Effector memory CD8-positive, alpha-beta T cell (primary cell): Measurements from ENCODE around the gene ASMTL.
"Not testable (repeated sequence)": the region's sequence is repeated elsewhere in the genome, so short reads cannot be mapped to it uniquely, and the experiment has no call there.

Source experiments
- ATAC-seq: fragments of 150-1000 bp; cut with Tn5 transposase; replicated peaks from 2 replicates; pipeline ENCODE4 v1.10.0; 2021; ENCODE audit warnings: mild to moderate bottlenecking, moderate library complexity
- DNase-seq, 3 experiments: peaks; one replicate each; pipeline ENCODE4 v3.0.0; 2021
- H3K27ac Mint-ChIP-seq, 2 donors: one replicate each; pipeline ENCODE4 v1.8.0; 2022; ENCODE audit warnings: mild to moderate bottlenecking in 2 of 2, mixed read lengths in 2 of 2, moderate library complexity in 2 of 2
- H3K27me3 Mint-ChIP-seq, 2 donors: one replicate each; pipeline ENCODE4 v1.8.0; 2022; ENCODE audit warnings: mixed read lengths in 2 of 2
- H3K36me3 Mint-ChIP-seq: one replicate; pipeline ENCODE4 v1.8.0; 2022; ENCODE audit warnings: mild to moderate bottlenecking, moderate library complexity, mixed read lengths; ENCODE audit not compliant: insufficient read depth
- H3K4me1 Mint-ChIP-seq, 2 donors: one replicate each; pipeline ENCODE4 v1.8.0; 2022; ENCODE audit warnings: low read depth in 2 of 2, mixed read lengths in 2 of 2
- H3K4me3 Mint-ChIP-seq, 2 donors: one replicate each; pipeline ENCODE4 v1.8.0; 2022; ENCODE audit warnings: mild to moderate bottlenecking in 2 of 2, mixed read lengths in 2 of 2, moderate library complexity in 2 of 2
- H3K9me3 Mint-ChIP-seq, 2 donors: one replicate each; pipeline ENCODE4 v1.8.0; 2022; ENCODE audit warnings: mixed read lengths in 2 of 2

Gene ASMTL

DNA sequence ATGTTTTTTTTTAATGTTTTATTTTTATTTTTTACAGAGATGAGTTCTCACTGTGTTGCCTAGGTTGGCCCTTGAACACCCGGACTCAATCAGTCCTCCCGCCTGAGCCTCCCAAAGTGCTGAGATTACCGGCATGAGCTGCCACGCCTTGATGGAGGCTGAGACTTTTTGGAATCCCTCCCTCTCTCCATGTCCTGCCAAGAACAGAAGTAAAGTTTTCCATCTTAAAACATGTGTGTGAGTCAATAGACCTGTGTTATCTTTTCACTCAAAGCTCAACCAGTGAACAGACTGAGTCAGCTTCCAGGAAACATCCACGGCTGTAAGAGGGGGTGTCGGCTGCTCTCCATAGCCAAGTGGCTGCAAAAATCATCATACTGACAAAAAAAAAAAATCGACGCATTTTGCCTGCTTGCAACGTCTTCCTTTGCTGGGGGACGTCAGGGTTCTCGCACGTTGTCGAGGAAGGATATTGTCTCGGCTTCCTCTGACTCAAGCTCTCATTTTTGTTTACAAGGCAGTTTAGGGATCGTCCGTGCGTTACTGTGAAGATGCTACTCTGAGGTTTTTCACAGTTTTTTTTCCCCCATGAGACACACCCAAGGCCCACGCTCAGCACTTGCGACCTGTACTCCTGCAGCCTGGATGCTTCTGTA lies 10.0 kb upstream of the ASMTL start:
- H3K27me3 Mint-ChIP-seq = no peaks in the 10 kb centered on the region
- ATAC-seq (peak; percentile 79), DNase-seq (peak; percentile 72 to 84 (median 75))
- H3K27ac Mint-ChIP-seq = peak overlapping the region; percentile 96 to 99
- peaks cover 56% of the 10 kb centered on the region for H3K36me3 Mint-ChIP-seq
- peak overlapping the region; percentile 91 to 95 for H3K4me3 Mint-ChIP-seq
- H3K4me1 Mint-ChIP-seq = peaks cover 44 to 60% of the 10 kb centered on the region in 2 donors
- H3K9me3 Mint-ChIP-seq = no peaks in the 10 kb centered on the region

DNA sequence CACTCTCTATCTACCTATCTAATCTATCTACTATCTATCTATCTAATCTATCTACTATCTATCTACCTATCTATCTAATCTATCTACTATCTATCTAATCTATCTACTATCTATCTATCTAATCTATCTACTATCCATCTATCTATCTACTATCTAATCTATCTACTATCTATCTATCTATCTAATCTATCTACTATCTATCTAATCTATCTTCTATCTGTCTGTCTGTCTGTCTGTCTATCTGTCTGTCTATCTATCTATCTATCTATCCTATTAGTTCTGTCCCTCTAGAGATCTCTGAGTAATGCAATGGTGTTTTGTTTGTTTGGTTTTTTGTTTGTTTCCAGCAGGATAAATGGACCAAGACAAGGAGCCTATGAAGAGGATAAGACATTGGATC lies 9.4 kb upstream of the ASMTL start:
- H3K9me3 Mint-ChIP-seq = no peaks in the 10 kb centered on the region
- H3K4me3 Mint-ChIP-seq = peak overlapping the region; percentile 91 to 95
- H3K4me1 Mint-ChIP-seq = peaks cover 39 to 55% of the 10 kb centered on the region in 2 donors
- peaks cover 50% of the 10 kb centered on the region for H3K36me3 Mint-ChIP-seq
- no peak for DNase-seq
- H3K27me3 Mint-ChIP-seq = no peaks in the 10 kb centered on the region
- H3K27ac Mint-ChIP-seq = peak overlapping the region; percentile 96 to 99
- ATAC-seq = no peak

DNA sequence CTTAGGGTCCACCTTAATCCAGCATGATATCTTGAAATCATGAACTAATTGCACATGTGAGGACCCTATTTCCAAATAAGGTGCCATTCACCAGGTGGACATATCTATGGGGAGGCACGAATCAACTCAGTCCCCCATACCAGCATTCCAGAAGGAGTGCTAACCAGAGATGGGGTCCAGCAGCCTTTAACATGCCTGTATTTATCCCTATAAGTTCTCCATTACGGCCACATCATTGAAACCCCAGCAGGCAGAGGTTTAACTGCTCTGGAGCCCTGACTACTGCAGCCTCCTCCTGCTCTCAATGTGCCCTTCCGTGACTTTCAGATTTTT lies 3.2 kb upstream of the ASMTL start:
- no peaks in the 10 kb centered on the region for H3K27me3 Mint-ChIP-seq
- no peak for ATAC-seq
- H3K4me3 Mint-ChIP-seq = no peak overlapping the region
- peaks cover 16 to 19% of the 10 kb centered on the region in 2 donors for H3K4me1 Mint-ChIP-seq
- no peaks in the 10 kb centered on the region for H3K9me3 Mint-ChIP-seq
- H3K36me3 Mint-ChIP-seq = peaks cover 29% of the 10 kb centered on the region
- peak overlapping the region in 1 of 2 donors; percentile 32 for H3K27ac Mint-ChIP-seq
- no peak for DNase-seq

DNA sequence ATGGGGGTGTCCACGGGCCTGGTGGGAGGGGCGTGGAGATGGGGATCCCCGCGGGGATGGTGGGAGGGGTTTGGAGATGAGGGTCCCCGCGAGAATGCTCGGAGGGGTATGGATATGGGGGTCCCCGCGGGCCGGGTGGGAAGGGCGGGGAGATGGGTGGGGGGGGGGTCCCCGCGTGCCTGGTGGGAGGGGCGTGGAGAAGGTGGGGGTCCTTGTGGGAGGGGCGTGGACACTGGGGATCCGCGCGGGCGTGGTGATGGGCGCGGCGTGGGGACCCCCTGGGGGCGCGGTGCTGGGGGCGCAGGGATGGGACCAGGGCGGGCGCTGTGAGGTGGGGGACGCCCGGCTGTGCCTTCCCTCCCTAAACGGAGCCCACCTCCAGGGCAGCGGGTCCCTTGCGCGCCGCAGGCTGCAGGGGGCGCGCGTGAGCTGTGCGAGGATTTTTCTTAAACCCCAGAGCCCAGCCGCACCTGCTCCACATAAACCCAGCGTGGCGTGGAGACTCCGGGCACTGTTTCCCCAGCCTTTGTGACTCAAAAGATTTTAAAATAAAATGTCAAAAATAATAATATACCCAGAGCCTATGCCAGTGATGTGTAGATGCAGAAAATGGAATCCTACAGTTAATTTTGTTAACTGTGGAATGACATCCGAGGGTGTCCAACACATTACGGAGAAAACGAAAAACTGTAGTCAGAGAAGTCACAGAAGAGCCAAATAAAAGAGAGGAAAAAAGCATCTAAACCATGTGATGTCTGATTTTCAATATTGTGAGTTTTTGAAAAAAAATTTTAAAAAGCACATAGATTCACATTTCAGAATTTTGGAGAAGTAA lies 1.5 kb upstream of the ASMTL start:
- DNase-seq (peak; percentile 91 to 98 (median 94)), ATAC-seq (peak; percentile 42)
- no peaks in the 10 kb centered on the region for H3K27me3 Mint-ChIP-seq
- peaks cover 3% of the 10 kb centered on the region in 2 donors for H3K9me3 Mint-ChIP-seq
- H3K4me1 Mint-ChIP-seq = peaks cover 25 to 32% of the 10 kb centered on the region in 2 donors
- peaks cover 36% of the 10 kb centered on the region for H3K36me3 Mint-ChIP-seq
- H3K4me3 Mint-ChIP-seq = peak overlapping the region; percentile 22 to 42
- H3K27ac Mint-ChIP-seq = peak overlapping the region; percentile 48 to 62

DNA sequence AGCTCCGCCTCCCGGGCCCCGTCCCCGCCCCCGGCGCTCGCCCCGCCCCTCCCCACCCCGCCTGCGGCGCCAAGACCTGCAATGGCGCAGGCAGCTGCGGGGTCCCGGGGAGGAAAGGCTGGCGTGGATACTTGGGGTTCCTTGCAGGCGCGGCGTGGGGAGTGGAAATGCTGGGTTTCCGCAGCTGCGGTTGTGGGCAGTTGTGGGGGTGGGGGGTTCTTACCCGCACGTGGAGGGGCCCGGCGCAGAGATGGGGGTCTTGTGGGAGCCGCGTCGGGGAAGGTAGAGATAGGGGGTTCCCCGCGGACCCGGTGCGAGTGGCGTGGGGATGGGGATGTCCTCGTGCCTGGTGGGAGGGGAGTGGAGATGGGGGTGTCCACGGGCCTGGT lies 680 bp upstream of the ASMTL start:
- peak in 2 of 3 experiments; percentile 79 to 81 for DNase-seq

DNA sequence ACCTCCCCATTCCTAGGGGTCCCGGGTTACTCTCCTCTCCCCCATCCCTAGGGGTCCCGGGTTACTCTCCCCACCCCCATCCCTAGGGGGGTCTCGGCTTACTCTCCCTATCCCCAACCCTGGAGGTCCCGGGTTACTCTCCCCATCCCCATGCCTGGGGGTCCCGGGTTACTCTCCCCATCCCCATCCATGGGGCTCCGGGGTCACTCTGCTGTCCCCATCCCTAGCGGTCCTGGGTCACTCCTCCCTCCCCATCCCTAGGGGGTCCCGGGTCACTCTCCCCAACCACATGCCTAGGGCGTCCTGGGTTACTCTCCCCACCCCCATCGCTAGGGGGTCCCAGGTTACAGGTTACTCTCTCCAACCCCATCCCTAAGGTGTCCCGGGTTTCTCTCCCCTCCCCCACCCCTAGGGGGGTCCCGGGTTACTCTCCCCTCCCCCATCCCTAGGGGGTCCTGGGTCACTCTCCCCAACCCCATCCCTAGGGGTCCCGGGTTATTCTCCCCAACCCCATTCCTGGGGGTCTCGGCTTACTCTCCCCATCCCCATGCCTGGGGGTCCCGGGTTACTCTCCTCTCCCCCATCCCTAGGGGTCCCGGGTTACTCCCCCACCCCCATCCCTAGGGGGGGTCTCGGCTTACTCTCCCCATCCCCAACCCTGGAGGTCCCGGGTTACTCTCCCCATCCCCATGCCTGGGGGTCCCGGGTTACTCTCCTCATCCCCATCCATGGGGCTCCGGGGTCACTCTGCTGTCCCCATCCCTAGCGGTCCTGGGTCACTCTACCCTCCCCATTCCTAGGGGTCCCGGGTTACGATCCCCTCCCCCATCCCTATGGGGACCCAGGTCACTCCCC lies 821 bp downstream of the ASMTL start:
- H3K4me3 Mint-ChIP-seq = peak overlapping the region; percentile 67 to 80
- H3K27me3 Mint-ChIP-seq = no peaks in the 10 kb centered on the region
- H3K9me3 Mint-ChIP-seq = peaks cover 9 to 21% of the 10 kb centered on the region in 2 donors
- H3K36me3 Mint-ChIP-seq = peaks cover 44% of the 10 kb centered on the region
- DNase-seq = peak in 2 of 3 experiments; percentile 7 to 30
- H3K4me1 Mint-ChIP-seq = peaks cover 29 to 45% of the 10 kb centered on the region in 2 donors
- peak overlapping the region in 1 of 2 donors; percentile 82 for H3K27ac Mint-ChIP-seq
- no peak for ATAC-seq

More for the DNA sequence above, 680 bp upstream of the ASMTL start:
- peaks cover 29 to 39% of the 10 kb centered on the region in 2 donors for H3K4me1 Mint-ChIP-seq
- peak overlapping the region; percentile 61 to 62 for H3K27ac Mint-ChIP-seq
- H3K4me3 Mint-ChIP-seq = peak overlapping the region; percentile 67 to 80
- peak; percentile 56 for ATAC-seq
- H3K9me3 Mint-ChIP-seq = peaks cover 9 to 11% of the 10 kb centered on the region in 2 donors
- H3K27me3 Mint-ChIP-seq = no peaks in the 10 kb centered on the region
- peaks cover 39% of the 10 kb centered on the region for H3K36me3 Mint-ChIP-seq

DNA sequence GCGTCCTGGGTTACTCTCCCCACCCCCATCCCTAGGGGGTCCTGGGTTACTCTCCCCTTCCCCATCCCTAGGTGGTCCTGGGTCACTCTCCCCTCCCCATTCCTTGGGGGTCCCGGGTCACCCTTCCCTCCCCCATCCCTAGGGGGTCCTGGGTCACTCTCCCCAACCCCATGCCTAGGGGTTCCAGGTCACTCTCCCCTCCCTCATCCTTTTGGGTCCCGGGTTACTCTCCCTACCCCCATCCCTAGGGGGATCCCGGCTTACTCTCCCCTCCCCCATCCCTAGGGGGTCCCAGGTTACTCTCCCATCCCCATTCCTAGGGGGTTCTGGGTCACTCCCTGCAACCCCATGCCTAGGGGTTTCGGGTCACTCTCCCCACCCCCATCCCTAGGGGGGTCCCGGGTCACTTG lies 1.5 kb downstream of the ASMTL start:
- Mint-ChIP-seq H3K9me3 (peaks cover 9 to 21% of the 10 kb centered on the region in 2 donors), H3K27me3 (no peaks in the 10 kb centered on the region), H3K27ac (peak overlapping the region; percentile 32 to 82), H3K36me3 (peaks cover 42% of the 10 kb centered on the region), H3K4me1 (peaks cover 30 to 43% of the 10 kb centered on the region in 2 donors), H3K4me3 (peak overlapping the region; percentile 67 to 80)
- ATAC-seq (no peak), DNase-seq (peak in 2 of 3 experiments; percentile 1 to 10)

DNA sequence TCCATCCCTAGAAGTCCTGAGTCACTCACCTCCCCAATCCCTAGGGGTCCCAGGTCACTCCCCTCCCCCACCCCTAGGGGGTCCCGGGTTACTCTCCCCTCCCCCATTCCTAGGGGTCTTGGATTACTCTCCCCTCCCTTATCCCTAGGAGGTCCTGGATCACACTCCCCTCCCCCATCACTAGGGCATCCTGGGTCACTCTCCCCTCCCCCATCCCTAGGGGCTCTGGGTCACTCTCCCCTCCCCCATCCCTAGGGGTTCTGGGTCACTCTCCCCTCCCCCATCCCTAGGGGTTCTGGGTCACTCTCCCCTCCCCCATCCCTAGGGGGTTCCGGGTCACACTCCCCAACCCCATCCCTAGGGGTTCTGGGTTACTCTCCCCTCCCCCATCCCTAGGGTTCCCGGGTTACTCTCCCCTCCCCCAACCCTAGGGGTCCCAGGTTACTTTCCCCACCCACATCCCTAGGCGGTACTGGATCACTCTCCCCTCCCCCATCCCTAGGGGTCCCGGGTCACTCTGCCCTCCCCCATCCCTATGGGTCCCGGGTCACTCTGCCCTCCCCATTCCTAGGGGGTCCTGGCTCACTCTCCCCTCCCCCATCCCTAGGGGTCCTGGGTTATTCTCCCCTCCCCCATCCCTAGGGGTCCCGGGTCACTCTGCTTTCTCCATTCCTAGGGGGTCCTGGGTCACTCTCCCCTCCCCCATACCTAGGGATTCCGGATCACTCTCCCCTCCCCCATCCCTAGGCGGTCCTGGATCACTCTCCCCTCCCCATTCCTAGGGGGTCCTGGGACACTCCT lies 2.1 kb downstream of the ASMTL start:
- Mint-ChIP-seq H3K27me3 (no peaks in the 10 kb centered on the region), H3K4me3 (no peak overlapping the region), H3K36me3 (peaks cover 41% of the 10 kb centered on the region), H3K4me1 (peaks cover 32 to 44% of the 10 kb centered on the region in 2 donors), H3K9me3 (peaks cover 9 to 21% of the 10 kb centered on the region in 2 donors), H3K27ac (peak overlapping the region; percentile 32 to 82)
- DNase-seq (peak in 2 of 3 experiments; percentile 3), ATAC-seq (no peak)

DNA sequence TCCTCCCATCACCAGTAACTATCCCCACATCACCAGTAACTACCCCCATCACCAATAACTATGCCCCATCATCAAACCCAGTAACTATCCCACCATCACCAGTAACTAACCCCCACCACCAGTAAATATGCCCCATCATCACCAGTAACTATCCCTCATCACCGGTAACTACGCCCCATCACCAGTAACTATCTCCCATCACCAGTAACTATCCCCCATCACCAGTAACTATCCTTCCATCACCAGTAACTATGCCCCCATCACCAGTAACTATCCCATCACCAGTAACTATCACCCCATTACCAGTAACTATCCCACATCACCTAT lies 2.9 kb downstream of the ASMTL start:
- Mint-ChIP-seq H3K4me3 (no peak overlapping the region), H3K4me1 (peaks cover 34 to 44% of the 10 kb centered on the region in 2 donors), H3K9me3 (peaks cover 12 to 25% of the 10 kb centered on the region in 2 donors), H3K36me3 (peaks cover 47% of the 10 kb centered on the region), H3K27me3 (no peaks in the 10 kb centered on the region), H3K27ac (peak overlapping the region; percentile 5 to 24)
- peak in 1 of 3 experiments; percentile 1 for DNase-seq
- no peak for ATAC-seq

DNA sequence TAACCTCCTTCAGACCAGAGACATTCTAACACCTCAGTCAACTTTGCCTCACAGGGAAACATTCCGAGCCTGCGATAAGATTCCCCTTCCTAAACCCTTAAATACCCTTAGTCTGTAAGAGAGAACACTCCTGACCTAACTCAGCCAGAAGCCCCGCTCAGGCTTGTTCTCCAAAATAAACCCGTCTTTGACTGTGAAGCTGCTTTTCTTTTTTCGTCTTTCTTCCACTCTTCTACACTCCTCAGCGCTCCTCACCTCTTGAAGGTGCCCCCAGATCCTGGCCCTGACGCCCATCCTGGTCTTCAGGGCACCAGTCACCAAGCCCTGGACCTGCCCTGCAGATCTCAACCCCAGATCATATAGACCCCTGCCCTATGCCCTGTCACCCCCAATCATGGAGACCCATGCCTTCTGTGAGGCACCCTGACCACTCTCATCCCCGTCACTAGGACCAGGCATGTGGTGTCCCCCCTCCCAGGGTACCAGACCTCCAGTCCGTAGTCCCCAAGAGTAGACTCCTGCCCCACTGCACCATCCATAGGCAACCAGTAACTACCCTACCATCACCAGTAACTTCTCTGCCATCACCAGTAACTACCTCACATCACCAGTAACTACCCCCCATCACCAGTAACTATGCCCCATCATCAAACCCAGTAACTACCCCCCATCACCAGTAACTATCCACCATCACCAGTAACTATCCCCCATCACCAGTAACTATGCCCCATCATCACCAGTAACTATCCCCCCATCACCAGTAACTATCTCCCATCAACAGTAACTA lies 3.5 kb downstream of the ASMTL start:
- H3K27ac Mint-ChIP-seq = peak overlapping the region; percentile 5 to 24
- peaks cover 35 to 48% of the 10 kb centered on the region in 2 donors for H3K4me1 Mint-ChIP-seq
- ATAC-seq = no peak
- no peak overlapping the region for H3K4me3 Mint-ChIP-seq
- no peaks in the 10 kb centered on the region for H3K27me3 Mint-ChIP-seq
- DNase-seq = peak in 2 of 3 experiments; percentile 0 to 1
- peaks cover 16 to 30% of the 10 kb centered on the region in 2 donors for H3K9me3 Mint-ChIP-seq
- peaks cover 52% of the 10 kb centered on the region for H3K36me3 Mint-ChIP-seq

DNA sequence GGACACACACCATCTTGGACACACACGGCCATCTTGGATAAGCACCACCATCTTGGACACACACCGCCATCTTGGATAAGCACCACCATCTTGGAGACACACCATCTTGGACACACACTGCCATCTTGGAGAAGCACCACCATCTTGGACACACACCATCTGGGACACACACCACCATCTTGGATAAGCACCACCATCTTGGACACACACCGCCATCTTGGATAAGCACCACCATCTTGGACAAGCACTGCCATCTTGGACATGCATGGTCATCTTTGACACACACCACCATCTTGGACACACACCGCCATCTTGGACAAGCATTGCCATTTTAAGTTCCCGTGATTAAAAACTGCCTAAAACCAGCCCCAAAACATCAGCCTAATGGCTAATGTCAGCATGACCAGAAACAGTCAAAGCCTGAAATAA lies 4.1 kb downstream of the ASMTL start:
- not testable (repeated sequence) for DNase-seq, ATAC-seq, H3K4me3 Mint-ChIP-seq, H3K27me3 Mint-ChIP-seq
- Mint-ChIP-seq H3K9me3 (peaks cover 20 to 30% of the 10 kb centered on the region in 2 donors), H3K27ac (peak overlapping the region; percentile 5 to 44), H3K36me3 (peaks cover 55% of the 10 kb centered on the region), H3K4me1 (peaks cover 38 to 48% of the 10 kb centered on the region in 2 donors)
